Epithelial cell of esophagus (primary cell): Measurements from ENCODE around the gene PAQR9.

Source experiments
- DNase-seq: peaks from one replicate; pipeline ENCODE4 v3.0.0; 2010; ENCODE audit warnings: low read depth
- H3K4me3 ChIP-seq: 2 replicates; pipeline ENCODE4 v1.5.1; 2011; ENCODE audit warnings: mild to moderate bottlenecking, low read length, control low read depth
- CTCF ChIP-seq: IDR thresholded peaks from 2 replicates; pipeline ENCODE4 v1.5.1; 2011; ENCODE audit warnings: low read depth, mild to moderate bottlenecking, low read length, control low read depth, inconsistent platforms; ENCODE audit not compliant: insufficient read depth; ENCODE audit errors: missing control alignments

The PAQR9 gene

GRCh38 chr3:142982038-142982773 lies 18.7 kb upstream of the PAQR9 start:
- no peak overlapping the region for H3K4me3 ChIP-seq
- no peak for DNase-seq
- TF ChIP-seq CTCF, result no peak

- H3K4me3 ChIP-seq, result no peak overlapping the region
- TF ChIP-seq CTCF, result no peak
- DNase-seq, result no peak
These were observed 17.6 kb upstream of the PAQR9 start for GRCh38 chr3:142981108-142981507.

GRCh38 chr3:142977399-142977728 lies 13.9 kb upstream of the PAQR9 start:
- DNase-seq, result no peak
- no peak for TF ChIP-seq CTCF
- H3K4me3 ChIP-seq, result no peak overlapping the region

GRCh38 chr3:142976621-142977398 lies 13.3 kb upstream of the PAQR9 start:
- no peak overlapping the region for H3K4me3 ChIP-seq
- DNase-seq, result peak; percentile 89
- TF ChIP-seq CTCF, result no peak

- TF ChIP-seq CTCF, result peak; percentile 51
- H3K4me3 ChIP-seq, result no peak overlapping the region
- peak; percentile 35 for DNase-seq
These were observed 12.0 kb upstream of the PAQR9 start for GRCh38 chr3:142975316-142975995.

GRCh38 chr3:142973217-142974009 lies 9.9 kb upstream of the PAQR9 start:
- DNase-seq, result no peak
- no peak overlapping the region for H3K4me3 ChIP-seq
- TF ChIP-seq CTCF, result no peak
